Measurements from ENCODE around the gene WDR86.

WDR86 gene

DNA sequence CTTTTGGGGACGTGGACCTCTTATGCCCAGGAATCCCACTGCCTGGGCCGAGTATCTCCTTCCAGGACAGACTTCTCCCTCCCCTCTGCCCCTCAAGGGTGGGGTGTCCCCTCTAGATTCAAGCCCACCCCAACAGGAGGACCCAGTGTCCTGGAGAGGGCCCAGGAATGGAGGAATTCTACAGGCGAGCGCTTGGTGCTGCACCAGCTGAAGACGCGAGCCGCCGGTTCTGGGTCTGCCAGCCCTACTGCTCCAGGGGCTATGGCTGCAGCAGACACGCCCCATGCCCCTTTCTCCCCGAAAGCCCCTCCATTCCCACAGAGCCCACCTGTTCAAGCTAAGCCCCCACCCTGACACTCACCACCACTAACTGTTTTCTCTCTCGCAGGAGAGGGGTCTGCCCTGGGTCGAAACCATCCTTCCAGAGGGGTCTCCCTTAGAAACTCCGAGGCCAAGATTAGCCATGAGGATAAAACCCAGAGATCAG lies 21.5 kb upstream of the WDR86 start:
- H3K9me2 ChIP-seq (replicated peaks; ENCODE audit: insufficient read depth, low read length), result no peaks in the 10 kb centered on the region
- H2AFZ ChIP-seq (ENCODE audit: low read length), result no peak overlapping the region
- no peak for DNase-seq
- H3F3A ChIP-seq (ENCODE audit: insufficient read depth, low read length), result peaks cover 16% of the 10 kb centered on the region
- no peak overlapping the region for H3K27ac ChIP-seq (ENCODE audit: low read length)
- H3K9me3 ChIP-seq (replicated peaks; ENCODE audit: insufficient read depth, low read length), result no peaks in the 10 kb centered on the region
- TF ChIP-seq EZH2 (optimal IDR thresholded peaks at IDR 0.05; ENCODE audit: low read depth, low read length), result no peak
- TF ChIP-seq EZH2phosphoT487 (IDR thresholded peaks at IDR 0.05; ENCODE audit: low read length), result no peak
- TF ChIP-seq, protein P1, sequence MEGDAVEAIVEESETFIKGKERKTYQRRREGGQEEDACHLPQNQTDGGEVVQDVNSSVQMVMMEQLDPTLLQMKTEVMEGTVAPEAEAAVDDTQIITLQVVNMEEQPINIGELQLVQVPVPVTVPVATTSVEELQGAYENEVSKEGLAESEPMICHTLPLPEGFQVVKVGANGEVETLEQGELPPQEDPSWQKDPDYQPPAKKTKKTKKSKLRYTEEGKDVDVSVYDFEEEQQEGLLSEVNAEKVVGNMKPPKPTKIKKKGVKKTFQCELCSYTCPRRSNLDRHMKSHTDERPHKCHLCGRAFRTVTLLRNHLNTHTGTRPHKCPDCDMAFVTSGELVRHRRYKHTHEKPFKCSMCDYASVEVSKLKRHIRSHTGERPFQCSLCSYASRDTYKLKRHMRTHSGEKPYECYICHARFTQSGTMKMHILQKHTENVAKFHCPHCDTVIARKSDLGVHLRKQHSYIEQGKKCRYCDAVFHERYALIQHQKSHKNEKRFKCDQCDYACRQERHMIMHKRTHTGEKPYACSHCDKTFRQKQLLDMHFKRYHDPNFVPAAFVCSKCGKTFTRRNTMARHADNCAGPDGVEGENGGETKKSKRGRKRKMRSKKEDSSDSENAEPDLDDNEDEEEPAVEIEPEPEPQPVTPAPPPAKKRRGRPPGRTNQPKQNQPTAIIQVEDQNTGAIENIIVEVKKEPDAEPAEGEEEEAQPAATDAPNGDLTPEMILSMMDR (IDR thresholded peaks at IDR 0.05; ENCODE audit: low read length), result no peak
- H3K79me2 ChIP-seq (ENCODE audit: low read length), result no peaks in the 10 kb centered on the region
- no peak overlapping the region for H3K4me2 ChIP-seq (ENCODE audit: low read depth, low read length)
- H3K36me3 ChIP-seq (replicated peaks; ENCODE audit: insufficient read depth, low read length), result no peaks in the 10 kb centered on the region
- no peaks in the 10 kb centered on the region for H4K20me1 ChIP-seq (ENCODE audit: insufficient read depth, low read length)
- H3K9ac ChIP-seq (ENCODE audit: low read length), result no peak overlapping the region
- peaks cover 18% of the 10 kb centered on the region for H3K4me1 ChIP-seq (ENCODE audit: low read length)
- peaks cover 5% of the 10 kb centered on the region; the same call in 1 of the 2 replicates for H3K27me3 ChIP-seq (replicated peaks; ENCODE audit: insufficient read depth, low read length)
- no peak overlapping the region for H3K4me3 ChIP-seq (ENCODE audit: low read length)

DNA sequence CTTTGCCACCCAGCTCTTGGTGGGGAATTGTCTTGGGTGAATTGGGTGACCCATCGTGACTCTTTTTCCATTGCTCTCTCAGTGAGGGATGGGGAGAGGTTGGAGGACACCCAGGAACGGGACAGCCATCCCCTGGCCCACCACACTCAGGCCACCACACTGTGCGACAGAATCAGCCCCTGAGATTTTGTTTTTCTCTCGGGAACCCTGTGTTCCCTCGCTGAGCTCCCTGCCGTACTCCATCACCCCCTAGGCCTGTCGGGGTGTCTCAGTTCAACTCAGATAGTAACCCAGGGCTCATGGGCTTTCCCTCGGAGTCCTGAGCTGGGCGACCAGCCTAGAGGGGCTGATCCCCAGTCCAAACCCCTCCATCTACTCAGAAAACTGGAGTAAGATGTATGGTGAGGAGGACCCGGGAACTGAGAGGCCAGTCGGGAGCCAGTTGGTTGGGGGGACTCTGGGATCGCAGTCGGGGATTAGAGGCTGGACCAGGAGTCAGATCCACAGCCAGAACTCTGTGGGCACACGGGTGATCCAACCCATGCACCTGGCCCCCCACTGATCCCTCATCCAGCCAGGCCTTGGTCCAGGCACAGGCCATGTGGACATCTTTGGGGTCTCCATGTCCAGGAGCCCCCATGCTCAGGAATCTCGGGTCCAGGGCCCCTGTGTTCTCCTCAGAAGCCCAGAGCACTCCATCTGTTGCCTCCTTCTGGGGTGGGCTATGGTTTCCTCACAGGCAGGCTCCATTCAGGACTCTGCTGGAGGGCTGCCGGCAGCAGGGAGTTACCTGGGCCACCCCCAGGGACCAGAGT lies 20.8 kb upstream of the WDR86 start:
- H3K36me3 ChIP-seq (replicated peaks; ENCODE audit: insufficient read depth, low read length), result no peaks in the 10 kb centered on the region
- H2AFZ ChIP-seq (ENCODE audit: low read length), result no peak overlapping the region
- H4K20me1 ChIP-seq (ENCODE audit: insufficient read depth, low read length), result no peaks in the 10 kb centered on the region
- H3K79me2 ChIP-seq (ENCODE audit: low read length), result no peaks in the 10 kb centered on the region
- H3K9me3 ChIP-seq (replicated peaks; ENCODE audit: insufficient read depth, low read length), result no peaks in the 10 kb centered on the region
- no peak overlapping the region for H3K9ac ChIP-seq (ENCODE audit: low read length)
- TF ChIP-seq, protein P1 (IDR thresholded peaks at IDR 0.05; ENCODE audit: low read length), result no peak
- TF ChIP-seq EZH2 (optimal IDR thresholded peaks at IDR 0.05; ENCODE audit: low read depth, low read length) (no peak), EZH2phosphoT487 (IDR thresholded peaks at IDR 0.05; ENCODE audit: low read length) (no peak)
- H3K4me2 ChIP-seq (ENCODE audit: low read depth, low read length), result peak overlapping the region; percentile 76
- peaks cover 16% of the 10 kb centered on the region for H3F3A ChIP-seq (ENCODE audit: insufficient read depth, low read length)
- DNase-seq, result no peak
- H3K27me3 ChIP-seq (replicated peaks; ENCODE audit: insufficient read depth, low read length), result no peaks in the 10 kb centered on the region
- H3K9me2 ChIP-seq (replicated peaks; ENCODE audit: insufficient read depth, low read length), result no peaks in the 10 kb centered on the region
- H3K27ac ChIP-seq (ENCODE audit: low read length), result peak overlapping the region; percentile 79; the same call in 1 of the 2 replicates
- no peak overlapping the region for H3K4me3 ChIP-seq (ENCODE audit: low read length)
- peaks cover 18% of the 10 kb centered on the region for H3K4me1 ChIP-seq (ENCODE audit: low read length)

DNA sequence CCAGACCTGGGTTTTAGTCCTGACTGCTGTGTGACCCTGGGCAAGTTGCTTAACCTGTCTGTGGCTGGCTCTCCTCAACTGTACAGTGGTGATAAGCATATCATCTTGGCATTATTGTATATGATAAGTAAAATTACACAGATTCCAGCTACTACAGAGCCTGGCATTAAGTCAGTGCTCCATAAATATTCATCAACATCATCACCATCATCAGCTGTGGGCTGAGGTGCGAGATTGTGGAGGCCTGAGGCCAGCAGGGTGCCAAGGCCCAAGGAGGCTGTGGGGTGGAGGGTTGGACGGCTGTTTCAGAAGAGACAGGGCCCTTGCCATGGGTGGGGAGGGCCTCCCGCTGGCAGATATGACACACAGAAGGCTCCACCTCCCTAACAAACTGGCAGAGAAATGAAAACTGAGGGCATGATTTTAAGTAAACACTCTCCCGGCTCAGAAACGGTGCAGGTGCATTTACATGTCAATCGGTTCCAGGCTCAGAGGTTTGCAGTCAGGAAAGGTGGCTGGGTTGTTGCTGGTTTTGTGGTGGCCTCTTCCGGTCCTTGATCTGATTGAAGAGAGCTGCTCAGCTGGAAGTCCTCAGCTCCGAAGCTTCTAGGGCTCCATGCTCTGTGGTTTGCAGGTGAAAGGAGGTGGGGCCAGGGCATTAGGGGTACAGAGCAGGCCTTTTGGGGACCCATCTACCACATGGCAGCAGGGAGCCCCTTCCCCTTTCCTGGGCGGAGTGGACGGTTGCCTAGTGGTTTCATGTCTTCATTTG lies 19.9 kb upstream of the WDR86 start:
- Histone ChIP-seq H3K4me3 (ENCODE audit: low read length) (peak overlapping the region; percentile 19), H3K9me2 (replicated peaks; ENCODE audit: insufficient read depth, low read length) (no peaks in the 10 kb centered on the region), H3K27me3 (replicated peaks; ENCODE audit: insufficient read depth, low read length) (no peaks in the 10 kb centered on the region), H3K4me1 (ENCODE audit: low read length) (peaks cover 18% of the 10 kb centered on the region), H3K9ac (ENCODE audit: low read length) (peak overlapping the region; percentile 25; the same call in 1 of the 2 replicates), H2AFZ (ENCODE audit: low read length) (peak overlapping the region; percentile 80), H3K9me3 (replicated peaks; ENCODE audit: insufficient read depth, low read length) (no peaks in the 10 kb centered on the region), H3K36me3 (replicated peaks; ENCODE audit: insufficient read depth, low read length) (no peaks in the 10 kb centered on the region), H3K79me2 (ENCODE audit: low read length) (no peaks in the 10 kb centered on the region), H3K4me2 (ENCODE audit: low read depth, low read length) (peak overlapping the region; percentile 76), H3K27ac (ENCODE audit: low read length) (peak overlapping the region; percentile 79), H4K20me1 (ENCODE audit: insufficient read depth, low read length) (no peaks in the 10 kb centered on the region), H3F3A (ENCODE audit: insufficient read depth, low read length) (peaks cover 16% of the 10 kb centered on the region)
- peak; percentile 97 for DNase-seq
- TF ChIP-seq EZH2phosphoT487 (IDR thresholded peaks at IDR 0.05; ENCODE audit: low read length), result no peak
- no peak for TF ChIP-seq EZH2 (optimal IDR thresholded peaks at IDR 0.05; ENCODE audit: low read depth, low read length)
- TF ChIP-seq, protein P1 (IDR thresholded peaks at IDR 0.05; ENCODE audit: low read length), result no peak

Measured in MM.1S (cell line).